Gastroesophageal sphincter (tissue), 4 donors: ENCODE measurements around the gene DDIT3. TPM values are rescaled to one million over a fixed set of nuclear protein-coding genes. Genes with fewer than 3 reads are reported as not detected.
"Not testable (repeated sequence)": the region's sequence is repeated elsewhere in the genome, so short reads cannot be mapped to it uniquely, and the experiment has no call there.

ENCODE experiments used
- ATAC-seq: fragments of 150-250 bp; one replicate; pipeline ENCODE4 v1.9.1; 2016; ENCODE audit warnings: mild to moderate bottlenecking, moderate library complexity
- H3K27ac ChIP-seq, 4 donors: fragments of 200-600 bp; sonication (generic) in 3 of 4; 1 replicate in 3 of 4; 2 replicates in 1 of 4; pipeline ENCODE4 v1.5.1; 2016 to 2019
- H3K27me3 ChIP-seq: fragments of 200-600 bp; sonication (generic); one replicate; pipeline ENCODE4 v1.5.1; 2019
- H3K36me3 ChIP-seq, 2 donors: fragments of 200-600 bp; sonication (generic); one replicate each; pipeline ENCODE4 v1.5.1; 2019; ENCODE audit warnings: control low read depth in 1 of 2
- H3K4me1 ChIP-seq, 3 donors: fragments of 200-600 bp; sonication (generic); 1 replicate in 2 of 3; 2 replicates in 1 of 3; pipeline ENCODE4 v1.5.1; 2016 to 2019; ENCODE audit warnings: control low read depth in 2 of 3
- H3K4me3 ChIP-seq, 2 donors: fragments of 200-600 bp; sonication (generic); one replicate each; pipeline ENCODE4 v1.5.1; 2019; ENCODE audit warnings: mild to moderate bottlenecking in 1 of 2, moderate library complexity in 1 of 2
- H3K9me3 ChIP-seq, 3 donors: fragments of 200-600 bp; sonication (generic); one replicate each; pipeline ENCODE4 v1.5.1; 2017 to 2019; ENCODE audit warnings: control low read depth in 2 of 3
- EP300 ChIP-seq: sonication (generic); formaldehyde crosslinking; IDR thresholded peaks from one replicate; pipeline ENCODE4 v1.6.1; 2017; ENCODE audit warnings: antibody characterized with exemption, mild to moderate bottlenecking
- POLR2A ChIP-seq, 2 donors: fragments of 450-650 bp; IDR thresholded peaks; one replicate each; pipeline ENCODE4 v1.6.1; 2017; ENCODE audit warnings: antibody characterized with exemption in 2 of 2, mild to moderate bottlenecking in 2 of 2, moderate library complexity in 1 of 2
- POLR2AphosphoS5 ChIP-seq: sonication (generic); formaldehyde crosslinking; IDR thresholded peaks from one replicate; pipeline ENCODE4 v1.6.1; 2017; ENCODE audit warnings: antibody characterized with exemption
- WGBS, 2 donors: methylation state at CpG; one replicate each; pipeline ENCODE4 v1.1.5; 2018; ENCODE audit warnings: low coverage in 1 of 2; 5-methylcytosine and 5-hydroxymethylcytosine counted together
- total RNA-seq, 4 donors: library from RNA; depleted of rRNA; stranded (reverse); fragments of >200 nt; gene quantifications; one replicate each; pipeline ENCODE4 v1.1.0, GENCODE V29; 2016
- TF ChIP-seq, protein P1 (sequence below), 4 experiments: fragments of 200-600 bp in 2 of 4; fragments of 450-650 bp in 2 of 4; sonication (generic) in 1 of 4; IDR thresholded peaks; one replicate each; pipeline ENCODE4 v1.5.1; 2017 to 2019; ENCODE audit warnings: antibody characterized with exemption in 4 of 4, mild to moderate bottlenecking in 2 of 4, moderate library complexity in 2 of 4

DDIT3 gene
- total RNA-seq, 4 donors from 2014 or later: 17.7 to 41.2 (median 36.5) TPM

- no peak overlapping the region for H3K27ac ChIP-seq
- peaks cover 0 to 87% of the 10 kb centered on the region in 2 donors for H3K36me3 ChIP-seq
- ATAC-seq: no peak
- TF ChIP-seq EP300 (no peak), POLR2A (IDR thresholded peaks at IDR 0.05) (no peak), POLR2AphosphoS5 (no peak)
- TF ChIP-seq, protein P1, sequence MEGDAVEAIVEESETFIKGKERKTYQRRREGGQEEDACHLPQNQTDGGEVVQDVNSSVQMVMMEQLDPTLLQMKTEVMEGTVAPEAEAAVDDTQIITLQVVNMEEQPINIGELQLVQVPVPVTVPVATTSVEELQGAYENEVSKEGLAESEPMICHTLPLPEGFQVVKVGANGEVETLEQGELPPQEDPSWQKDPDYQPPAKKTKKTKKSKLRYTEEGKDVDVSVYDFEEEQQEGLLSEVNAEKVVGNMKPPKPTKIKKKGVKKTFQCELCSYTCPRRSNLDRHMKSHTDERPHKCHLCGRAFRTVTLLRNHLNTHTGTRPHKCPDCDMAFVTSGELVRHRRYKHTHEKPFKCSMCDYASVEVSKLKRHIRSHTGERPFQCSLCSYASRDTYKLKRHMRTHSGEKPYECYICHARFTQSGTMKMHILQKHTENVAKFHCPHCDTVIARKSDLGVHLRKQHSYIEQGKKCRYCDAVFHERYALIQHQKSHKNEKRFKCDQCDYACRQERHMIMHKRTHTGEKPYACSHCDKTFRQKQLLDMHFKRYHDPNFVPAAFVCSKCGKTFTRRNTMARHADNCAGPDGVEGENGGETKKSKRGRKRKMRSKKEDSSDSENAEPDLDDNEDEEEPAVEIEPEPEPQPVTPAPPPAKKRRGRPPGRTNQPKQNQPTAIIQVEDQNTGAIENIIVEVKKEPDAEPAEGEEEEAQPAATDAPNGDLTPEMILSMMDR (IDR thresholded peaks at IDR 0.05): no peak
- no peaks in the 10 kb centered on the region for H3K9me3 ChIP-seq
- H3K27me3 ChIP-seq: no peaks in the 10 kb centered on the region
- 80% methylated on average over 2 of the region's 9 CpGs; no CpG with 5 or more reads in 1 of the 2 donors for WGBS, 2 donors
- H3K4me1 ChIP-seq: no peaks in the 10 kb centered on the region
- no peak overlapping the region for H3K4me3 ChIP-seq
Measured at GRCh38 chr12:57498132-57498502, 22.2 kb downstream of the DDIT3 start.

DNA sequence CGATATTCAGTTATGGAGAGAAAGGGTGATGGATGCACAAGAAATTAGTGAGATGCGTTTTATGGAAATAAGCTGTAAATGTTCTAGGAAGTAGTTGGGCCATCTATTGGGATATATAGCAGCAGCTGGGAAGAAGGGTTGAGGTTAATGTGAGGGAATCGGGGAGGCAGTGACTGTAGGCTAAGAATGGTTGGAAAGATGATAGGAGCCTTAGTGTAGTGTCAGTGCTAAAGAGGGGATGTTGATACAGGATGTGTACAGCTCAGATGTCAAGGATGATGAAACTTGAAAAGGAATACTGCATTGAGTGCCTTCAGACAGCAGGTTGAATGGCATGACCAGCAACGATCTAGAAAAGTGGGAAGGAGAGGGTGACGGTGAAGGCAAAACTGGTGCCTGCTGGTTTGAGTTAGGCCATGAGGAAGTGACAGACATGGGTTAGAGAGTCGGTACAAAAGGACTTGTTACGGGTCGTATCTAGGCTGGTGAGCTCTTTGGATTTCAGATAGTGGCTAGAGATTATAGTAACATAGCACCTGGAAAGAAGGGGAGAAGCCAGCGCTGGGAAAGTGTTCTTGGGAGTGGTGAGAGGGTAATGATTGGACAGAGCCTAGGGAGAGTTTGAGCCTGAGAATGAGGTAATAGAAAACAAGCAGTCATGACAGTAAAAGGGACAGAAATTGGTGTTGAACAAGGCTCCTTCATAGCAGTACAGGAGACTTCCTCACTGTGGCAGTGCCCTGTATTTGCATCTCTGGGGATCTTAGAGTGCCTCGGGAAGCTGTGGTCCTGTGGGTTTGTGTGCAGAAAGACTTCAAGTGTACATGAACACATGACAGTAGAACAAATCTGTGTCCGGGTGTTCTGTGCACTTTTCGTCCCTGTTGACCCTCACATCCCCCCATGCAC, 22.8 kb downstream of the DDIT3 start:
- no peak for ATAC-seq
- TF ChIP-seq POLR2A (IDR thresholded peaks at IDR 0.05): no peak
- TF ChIP-seq, protein P1 (IDR thresholded peaks at IDR 0.05): no peak
- no peak for TF ChIP-seq POLR2AphosphoS5
- H3K9me3 ChIP-seq: no peaks in the 10 kb centered on the region
- no peaks in the 10 kb centered on the region for H3K4me1 ChIP-seq
- peaks cover 0 to 85% of the 10 kb centered on the region in 2 donors for H3K36me3 ChIP-seq
- no peaks in the 10 kb centered on the region for H3K27me3 ChIP-seq
- no peak overlapping the region for H3K4me3 ChIP-seq
- H3K27ac ChIP-seq: no peak overlapping the region
- WGBS, 2 donors: 83 to 86% methylated on average over 9 to 12 of the region's 12 CpGs

- no peak overlapping the region for H3K4me3 ChIP-seq
- TF ChIP-seq EP300 (no peak), POLR2AphosphoS5 (no peak), POLR2A (IDR thresholded peaks at IDR 0.05) (no peak)
- TF ChIP-seq, protein P1 (IDR thresholded peaks at IDR 0.05): no peak
- H3K4me1 ChIP-seq: no peaks in the 10 kb centered on the region
- peaks cover 0 to 85% of the 10 kb centered on the region in 2 donors for H3K36me3 ChIP-seq
- H3K9me3 ChIP-seq: no peaks in the 10 kb centered on the region
- H3K27me3 ChIP-seq: no peaks in the 10 kb centered on the region
- no peak for ATAC-seq
- no peak overlapping the region for H3K27ac ChIP-seq
Measured at GRCh38 chr12:57496822-57497221, 23.5 kb downstream of the DDIT3 start.

GRCh38 chr12:57495051-57495701, 25.1 kb downstream of the DDIT3 start:
- peaks cover 0 to 85% of the 10 kb centered on the region in 2 donors for H3K36me3 ChIP-seq
- not testable (repeated sequence) for ATAC-seq, H3K4me3 ChIP-seq, H3K4me1 ChIP-seq, H3K27ac ChIP-seq, H3K9me3 ChIP-seq, H3K27me3 ChIP-seq
- WGBS, 2 donors: no CpG with 5 or more reads among the region's 48 CpGs

DNA sequence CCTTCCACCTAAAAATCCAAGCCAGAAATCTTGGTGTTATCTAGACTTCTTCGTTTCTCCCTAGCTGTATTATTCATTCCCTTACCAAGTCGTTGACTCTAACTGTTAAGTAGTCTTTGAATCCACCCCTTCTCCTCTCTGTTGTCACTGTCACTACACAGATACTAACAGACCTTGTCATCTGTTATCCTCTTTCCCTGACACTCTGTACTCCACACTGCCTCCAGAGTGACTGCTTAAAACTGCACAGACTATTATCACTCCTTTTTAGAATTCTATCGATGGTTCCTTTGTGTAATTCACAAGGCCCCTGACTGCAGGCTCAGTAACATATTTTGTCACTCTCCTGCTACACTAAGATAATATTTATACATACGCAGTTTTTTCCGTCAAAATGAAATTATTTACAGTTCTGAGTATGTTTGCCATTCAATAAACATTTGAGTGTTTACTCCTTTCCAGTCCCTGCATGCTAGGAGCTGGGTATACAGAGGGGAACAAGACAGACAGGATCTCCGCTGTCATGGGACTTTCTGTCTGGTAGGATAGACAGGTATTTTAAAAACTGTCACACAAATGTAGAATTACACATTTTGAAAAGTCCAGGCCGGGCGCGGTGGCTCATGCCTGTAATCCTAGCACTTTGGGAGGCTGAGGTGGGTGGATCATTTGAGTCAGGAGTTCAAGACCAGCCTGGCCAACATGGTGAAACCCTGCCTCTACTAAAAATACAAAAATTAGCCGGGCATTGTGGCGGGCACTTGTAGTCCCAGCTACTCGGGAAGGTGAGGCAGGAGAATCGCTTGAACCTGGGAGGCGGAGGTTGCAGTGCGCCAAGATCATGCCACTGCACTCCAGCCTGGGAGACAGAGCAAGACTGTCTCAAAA, 28.7 kb downstream of the DDIT3 start:
- TF ChIP-seq POLR2A (IDR thresholded peaks at IDR 0.05) (no peak), EP300 (no peak), POLR2AphosphoS5 (no peak)
- TF ChIP-seq, protein P1 (IDR thresholded peaks at IDR 0.05): no peak
- 80 to 90% methylated on average over 7 to 13 of the region's 15 CpGs for WGBS, 2 donors
- no peak for ATAC-seq
- no peaks in the 10 kb centered on the region for H3K27me3 ChIP-seq
- H3K27ac ChIP-seq: no peak overlapping the region
- no peak overlapping the region for H3K4me3 ChIP-seq
- no peaks in the 10 kb centered on the region for H3K9me3 ChIP-seq
- H3K4me1 ChIP-seq: peaks cover 4 to 21% (median 8%) of the 10 kb centered on the region in 3 donors
- H3K36me3 ChIP-seq: peaks cover 0 to 64% of the 10 kb centered on the region in 2 donors
